Measurements from ENCODE around the gene CORO2A.

Gene CORO2A, protein sequence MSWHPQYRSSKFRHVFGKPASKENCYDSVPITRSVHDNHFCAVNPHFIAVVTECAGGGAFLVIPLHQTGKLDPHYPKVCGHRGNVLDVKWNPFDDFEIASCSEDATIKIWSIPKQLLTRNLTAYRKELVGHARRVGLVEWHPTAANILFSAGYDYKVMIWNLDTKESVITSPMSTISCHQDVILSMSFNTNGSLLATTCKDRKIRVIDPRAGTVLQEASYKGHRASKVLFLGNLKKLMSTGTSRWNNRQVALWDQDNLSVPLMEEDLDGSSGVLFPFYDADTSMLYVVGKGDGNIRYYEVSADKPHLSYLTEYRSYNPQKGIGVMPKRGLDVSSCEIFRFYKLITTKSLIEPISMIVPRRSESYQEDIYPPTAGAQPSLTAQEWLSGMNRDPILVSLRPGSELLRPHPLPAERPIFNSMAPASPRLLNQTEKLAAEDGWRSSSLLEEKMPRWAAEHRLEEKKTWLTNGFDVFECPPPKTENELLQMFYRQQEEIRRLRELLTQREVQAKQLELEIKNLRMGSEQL

DNA sequence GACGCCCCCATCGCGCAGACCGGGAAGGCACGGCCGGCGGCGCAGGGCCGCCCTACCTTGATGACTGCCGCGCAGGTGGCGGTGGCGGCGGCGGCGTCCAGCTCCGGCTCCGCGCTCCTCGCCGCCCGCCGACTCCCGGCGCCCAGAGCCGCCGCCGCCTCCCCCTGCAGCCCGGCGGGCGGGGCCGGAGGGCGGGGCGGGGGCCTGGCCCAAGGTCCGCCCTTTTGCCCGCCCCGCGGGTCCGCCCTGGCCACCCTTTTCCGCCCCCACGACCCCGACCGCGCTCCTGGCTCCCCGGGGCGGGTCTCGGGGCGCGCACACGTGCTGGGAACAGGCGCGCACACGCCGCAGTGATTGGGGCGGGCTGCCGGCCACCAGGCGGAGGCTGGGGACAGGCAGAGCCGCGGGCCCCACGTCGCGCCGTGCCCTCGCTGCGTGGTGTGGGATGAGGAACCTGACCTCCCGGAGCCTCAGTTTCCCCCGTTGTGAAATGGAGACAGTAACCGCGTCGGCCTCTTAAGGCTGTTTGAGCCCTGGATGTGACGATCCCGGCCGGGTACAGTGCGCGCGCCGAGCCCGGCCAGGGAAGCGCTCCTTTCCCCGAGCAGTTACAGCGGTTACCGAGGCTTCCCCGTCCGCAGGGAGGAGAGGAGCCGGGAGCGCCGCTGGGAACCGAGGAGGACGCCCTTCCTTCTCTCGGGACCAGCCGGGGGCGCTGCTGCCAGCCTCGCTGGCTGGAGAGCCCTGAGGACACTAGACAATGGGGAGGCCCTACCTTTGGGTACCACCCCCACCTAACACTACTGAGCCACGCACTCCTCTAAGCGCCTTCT, at the start of gene CORO2A:
Gene CORO2A, minus strand, starts transcription at position 135 of the 833 bp plus-strand sequence. CDS start 34,977 bp downstream, outside the sequence.
- peak; percentile 11 for DNase-seq (ENCODE audit: low read depth)

- no peak for DNase-seq (ENCODE audit: low read depth)
Observed at GRCh38 chr9:98241357-98242300, 49.2 kb upstream of the CORO2A start.

DNA sequence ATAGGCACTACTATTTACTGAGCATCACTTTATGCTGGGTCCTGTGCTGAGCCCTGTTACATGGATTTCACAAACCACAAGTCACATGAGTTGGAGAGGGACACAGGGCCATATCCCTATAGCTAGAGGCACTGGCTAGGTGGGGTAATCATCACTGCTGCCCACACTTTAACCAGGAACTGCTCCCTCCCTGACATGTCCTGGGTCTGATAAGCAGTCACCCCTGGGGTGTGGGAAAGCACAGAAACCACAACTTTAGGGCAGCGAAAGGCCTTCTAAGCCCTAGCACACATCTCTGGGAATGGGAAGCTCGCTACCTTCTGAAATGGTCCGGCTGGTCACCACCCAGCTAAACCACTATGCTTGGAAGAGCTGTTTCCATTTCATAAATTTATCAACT, 48.0 kb upstream of the CORO2A start:
- no peak for DNase-seq (ENCODE audit: low read depth)

DNA sequence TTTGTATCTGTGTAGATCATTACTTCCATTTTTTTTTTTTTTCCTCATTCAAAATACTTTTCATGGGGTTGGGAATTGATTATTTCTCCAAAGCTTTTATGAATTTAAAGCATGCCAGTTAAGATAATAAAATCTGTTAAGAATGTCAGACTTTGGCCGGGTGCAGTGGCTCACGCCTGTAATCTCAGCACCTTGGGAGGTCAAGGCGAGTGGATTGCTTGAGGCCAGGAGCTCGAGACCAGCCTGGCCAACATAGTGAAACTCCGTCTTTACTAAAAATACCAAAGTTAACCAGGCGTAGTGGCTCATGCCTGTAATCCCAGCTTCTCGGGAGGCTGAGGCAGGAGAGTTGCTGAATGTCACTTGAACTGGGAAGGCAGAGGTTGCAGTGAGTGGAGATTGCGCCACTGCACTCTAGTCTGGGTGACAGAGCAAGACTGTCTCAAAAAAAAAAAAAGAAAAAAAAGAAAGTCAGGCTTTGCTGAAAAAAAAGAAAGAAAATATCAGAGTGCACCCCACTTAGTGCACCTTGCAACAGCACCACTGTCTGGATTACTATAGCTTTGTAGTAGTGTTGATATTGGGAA, 44.6 kb upstream of the CORO2A start:
- DNase-seq (ENCODE audit: low read depth): no peak

DNA sequence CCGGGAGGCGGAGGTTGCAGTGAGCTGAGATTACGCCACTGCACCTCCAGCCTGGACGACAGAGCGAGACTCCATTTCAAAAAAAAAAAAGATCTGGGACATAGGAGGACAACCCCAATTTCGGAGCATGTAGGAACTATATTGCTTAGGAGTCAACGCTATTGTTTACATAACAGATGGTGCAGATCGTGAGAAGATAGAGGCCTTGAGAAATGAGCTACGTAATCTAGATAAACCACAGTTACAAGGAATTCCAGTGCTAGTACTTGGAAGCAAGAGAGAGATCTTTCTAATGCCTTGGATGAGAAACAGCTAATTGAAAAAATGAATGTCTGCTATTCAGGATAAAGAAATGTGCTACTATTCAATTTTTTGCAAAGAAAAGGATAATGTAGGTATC, 42.7 kb upstream of the CORO2A start:
- no peak for DNase-seq (ENCODE audit: low read depth)

DNA sequence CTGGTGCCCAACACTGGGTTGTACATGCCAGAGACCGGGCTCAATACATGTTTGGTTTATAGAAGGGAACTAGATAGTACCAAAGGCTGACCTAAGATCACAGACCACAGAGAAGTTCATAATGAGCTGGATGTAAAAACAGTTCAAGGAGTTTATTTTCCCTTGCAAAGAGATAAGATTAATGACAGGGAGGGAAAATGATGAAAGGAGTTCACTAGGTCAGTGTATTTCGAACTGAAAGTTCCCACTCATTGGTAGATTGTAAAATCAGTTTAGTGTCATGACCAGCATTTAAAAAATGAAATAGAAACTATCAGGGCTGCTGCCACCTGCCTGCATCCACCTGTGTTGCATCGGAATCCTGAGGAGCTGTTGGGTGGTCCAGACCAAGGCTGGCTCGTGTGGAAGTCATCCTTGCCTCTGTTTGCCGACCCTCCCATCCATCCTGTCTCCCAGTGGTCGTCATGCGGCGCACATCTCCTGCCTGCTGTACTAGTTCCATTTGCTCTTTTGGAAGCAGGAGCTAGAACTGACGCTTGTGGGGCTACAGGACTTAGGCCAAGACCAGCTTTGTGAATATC, 41.9 kb upstream of the CORO2A start:
- no peak for DNase-seq (ENCODE audit: low read depth)

- no peak for DNase-seq (ENCODE audit: low read depth)
Observed at GRCh38 chr9:98232926-98233325, 40.5 kb upstream of the CORO2A start.

DNA sequence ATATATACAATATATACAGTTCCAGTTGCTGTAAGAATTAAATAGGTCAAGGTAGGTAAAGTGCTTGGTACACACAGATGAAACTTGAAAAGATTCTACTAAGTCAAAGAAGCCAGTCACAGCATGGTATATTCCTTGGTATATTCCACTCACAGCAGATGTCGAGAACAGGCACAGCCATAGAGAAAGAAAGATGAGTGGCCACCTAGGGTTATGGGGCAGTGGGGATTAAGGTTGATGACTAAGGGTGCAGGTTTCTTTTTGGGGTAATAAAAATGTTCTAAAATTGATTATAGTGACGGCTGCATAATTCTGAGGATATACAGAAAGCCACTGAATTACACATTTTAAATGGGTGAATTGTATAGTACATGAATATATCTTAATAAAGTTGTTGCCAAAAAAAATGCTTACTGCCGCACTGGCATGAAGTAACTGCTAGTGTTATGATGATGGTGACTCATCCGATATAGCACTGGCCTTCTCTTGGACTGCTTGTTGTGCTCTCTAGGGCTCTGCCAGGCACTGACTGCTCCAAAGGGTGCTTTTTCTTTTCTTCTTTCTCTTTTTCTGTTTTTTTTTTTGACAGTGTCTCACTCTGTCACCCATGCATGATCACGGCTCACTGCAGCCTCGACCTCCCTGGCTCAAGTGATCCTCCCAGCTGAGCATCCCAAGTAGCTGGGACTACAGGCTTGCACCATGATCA, 39.5 kb upstream of the CORO2A start:
- peak; percentile 59 for DNase-seq (ENCODE audit: low read depth)

DNA sequence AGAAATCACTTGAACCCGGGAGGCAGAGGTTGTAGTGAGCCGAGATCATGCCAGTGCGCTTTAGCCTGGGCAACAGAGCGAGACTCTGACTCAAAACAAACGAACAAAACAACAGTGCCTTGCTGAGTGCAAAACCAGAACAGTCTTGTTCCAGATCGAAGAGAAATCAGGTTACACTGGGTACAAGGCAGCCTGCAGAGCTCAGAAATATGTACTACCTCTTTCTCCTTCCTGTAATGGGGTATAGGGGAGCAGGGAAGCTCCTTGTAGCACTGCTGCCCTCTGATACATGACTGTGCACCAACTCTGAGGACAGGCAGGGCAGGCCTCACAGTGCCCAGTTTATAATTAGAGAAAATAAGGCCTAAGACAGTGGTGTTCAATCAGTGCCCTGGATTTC, 38.4 kb upstream of the CORO2A start:
- DNase-seq (ENCODE audit: low read depth): no peak

GRCh38 chr9:98230304-98230703, 37.9 kb upstream of the CORO2A start:
- DNase-seq (ENCODE audit: low read depth): no peak

DNA sequence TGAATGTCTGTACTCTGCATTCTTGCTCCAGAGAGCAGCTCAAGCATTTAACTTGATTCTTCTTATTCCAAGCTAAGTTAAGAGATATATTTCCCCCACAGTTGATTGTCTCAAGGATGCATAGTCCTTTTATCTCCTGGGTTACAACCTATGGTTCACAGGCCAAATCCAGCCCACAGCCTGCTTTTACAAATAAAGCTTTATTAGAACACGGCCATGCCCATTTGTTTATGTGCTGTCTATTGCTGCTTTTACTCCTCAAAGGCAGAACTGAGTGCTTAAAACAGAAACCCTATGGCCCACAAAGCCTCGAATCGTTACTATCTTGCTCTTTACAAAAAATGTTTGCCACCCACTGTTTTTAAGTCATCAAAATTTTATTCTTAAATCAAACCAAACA, 37.2 kb upstream of the CORO2A start:
- no peak for DNase-seq (ENCODE audit: low read depth)

- DNase-seq (ENCODE audit: low read depth): no peak
Observed at GRCh38 chr9:98229090-98229395, 36.6 kb upstream of the CORO2A start.

DNA sequence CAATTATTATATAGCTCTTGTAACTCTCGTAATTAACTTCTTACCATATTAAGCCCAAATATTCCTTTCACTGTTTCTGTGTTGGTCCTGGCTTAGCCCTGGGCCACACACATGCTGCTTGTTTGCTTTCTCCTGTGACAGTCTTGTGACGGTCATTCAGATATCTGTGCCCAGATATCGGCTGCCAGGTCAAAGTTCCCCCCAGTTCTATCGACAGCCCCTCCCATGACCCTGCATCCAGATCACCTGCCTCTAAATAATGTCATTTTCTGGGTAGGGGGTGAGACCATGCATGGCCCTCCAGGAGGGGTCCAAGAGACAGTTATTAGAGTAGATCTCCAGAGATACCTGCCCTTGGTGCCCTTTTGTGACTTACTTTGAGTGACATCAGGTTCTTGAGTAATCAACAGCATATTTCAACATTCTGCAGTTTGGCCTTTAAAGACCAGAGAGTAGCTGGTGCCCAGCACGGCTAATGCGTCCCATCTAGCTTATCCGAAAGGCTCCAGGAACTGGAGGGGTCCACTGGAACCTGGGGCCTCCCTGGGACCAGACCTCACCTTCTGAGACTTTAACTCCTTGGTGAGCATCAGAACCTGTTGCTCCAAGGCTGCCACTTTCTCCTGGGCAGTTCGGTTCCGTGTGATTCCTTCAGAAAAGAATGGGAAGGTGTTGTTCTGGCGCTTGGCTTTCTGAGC, 36.1 kb upstream of the CORO2A start:
- no peak for DNase-seq (ENCODE audit: low read depth)

DNA sequence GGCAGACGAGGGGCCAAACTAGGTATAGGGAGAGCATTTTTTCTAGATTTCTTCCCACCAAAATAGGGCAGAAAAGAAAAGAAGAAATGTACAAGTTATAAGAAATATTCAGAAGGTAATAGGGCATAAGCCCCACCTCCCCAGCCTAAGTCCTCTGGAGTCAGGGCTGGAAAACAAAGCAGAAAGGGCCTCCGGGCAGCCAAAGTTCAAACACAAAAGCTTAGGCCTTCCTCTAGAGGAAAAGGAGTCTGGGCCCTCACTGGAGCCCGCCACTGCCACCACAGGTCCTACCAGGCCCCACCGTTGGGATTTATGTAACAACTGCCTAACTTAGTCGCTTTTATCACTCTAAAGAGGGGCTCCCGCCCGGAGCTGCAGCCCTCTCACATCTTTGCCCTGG, 35.4 kb upstream of the CORO2A start:
- DNase-seq (ENCODE audit: low read depth): no peak

GRCh38 chr9:98226957-98227356, 34.5 kb upstream of the CORO2A start:
- no peak for DNase-seq (ENCODE audit: low read depth)

DNA sequence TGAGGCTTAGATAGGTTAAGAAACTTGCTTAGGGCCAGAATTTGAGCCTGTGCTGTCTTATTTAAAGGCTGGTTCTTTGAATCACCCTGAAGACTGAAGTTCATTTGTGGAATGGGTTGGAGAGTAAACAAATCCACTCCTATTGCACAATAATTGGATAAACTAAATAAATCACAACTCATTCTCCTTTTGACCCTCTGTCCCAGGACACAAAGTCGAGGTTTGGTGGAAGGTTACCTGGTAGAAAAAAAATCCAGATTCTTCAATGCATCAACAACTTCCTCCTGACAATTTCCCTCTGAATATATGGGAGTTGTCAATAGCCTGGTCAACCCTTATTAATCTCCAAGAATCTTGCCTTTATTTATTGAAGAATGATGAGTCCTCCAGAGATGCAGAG, 34.1 kb upstream of the CORO2A start:
- DNase-seq (ENCODE audit: low read depth): no peak

DNA sequence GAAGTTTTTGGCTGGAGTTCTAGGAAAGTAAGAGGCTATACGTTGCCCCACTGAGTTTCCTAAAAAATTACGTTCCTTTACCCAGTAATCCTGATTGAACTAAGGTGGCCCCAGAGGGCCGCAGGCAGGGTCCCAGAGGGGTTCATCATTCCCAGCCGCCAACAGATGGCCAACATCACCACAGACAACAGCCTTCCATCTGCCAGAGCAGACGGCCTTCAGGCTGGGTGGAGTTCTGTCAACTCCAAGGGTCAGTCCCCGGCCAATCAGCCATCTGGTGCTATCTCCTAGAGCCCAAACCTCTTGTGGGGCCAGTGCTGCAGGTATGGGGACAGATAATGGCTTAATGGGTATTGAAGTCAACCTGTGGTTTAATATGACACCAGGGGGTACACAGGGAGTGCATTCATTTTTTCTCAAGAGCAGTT, 32.6 kb upstream of the CORO2A start:
- DNase-seq (ENCODE audit: low read depth): no peak

DNA sequence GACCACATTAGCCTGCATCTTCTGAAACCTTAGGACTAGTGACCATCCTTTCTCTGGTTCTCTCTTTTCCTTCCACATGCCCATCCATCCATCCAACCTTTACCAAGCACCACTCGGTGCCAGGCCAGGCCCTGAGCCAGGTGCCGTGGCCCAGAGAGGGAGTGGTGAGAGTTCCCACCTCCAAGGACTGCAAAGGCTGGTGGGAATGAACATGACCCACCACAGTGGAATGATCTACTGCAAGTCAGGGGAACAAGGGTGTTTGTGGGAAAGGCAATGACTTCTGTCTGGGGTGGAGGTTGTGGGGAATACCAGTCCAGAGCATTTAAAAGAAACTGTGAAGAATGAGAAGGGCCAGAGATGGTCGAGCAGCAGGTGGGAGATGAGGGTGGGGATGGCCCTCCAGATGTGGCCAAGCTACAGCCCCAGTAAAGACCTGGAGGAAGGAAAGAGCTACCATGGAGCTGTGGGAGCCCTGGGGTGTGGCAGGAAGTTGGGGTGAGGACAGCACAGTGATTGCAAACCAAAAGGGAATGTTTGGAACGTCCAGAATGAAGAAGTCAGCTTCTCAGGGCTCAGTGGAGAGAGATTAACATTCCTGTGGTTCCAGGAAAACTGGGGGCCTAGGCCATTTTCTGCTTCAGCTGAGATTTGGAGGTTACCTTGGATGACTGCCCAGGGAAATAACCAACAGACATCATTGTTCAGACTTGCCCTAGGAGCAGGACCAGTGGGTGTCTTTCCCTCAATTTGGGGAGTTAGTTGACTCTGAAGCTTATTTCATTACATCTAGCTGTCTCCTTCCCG, 30.7 kb upstream of the CORO2A start:
- peak; percentile 98 for DNase-seq (ENCODE audit: low read depth)

- DNase-seq (ENCODE audit: low read depth): no peak
Observed at GRCh38 chr9:98220911-98221310, 28.5 kb upstream of the CORO2A start.

Measured in HS-27A (cell line).